Measurements from ENCODE around the gene SMYD3. TPM values are rescaled to one million over a fixed set of nuclear protein-coding genes. Genes with fewer than 3 reads are reported as not detected.

Gene SMYD3
- total and polyA plus RNA-seq, 9 of the 15 experiments (the other 6 are each of a cell fraction or from before 2014, with no cell fraction given) = 128 to 440 (median 197) TPM

DNA sequence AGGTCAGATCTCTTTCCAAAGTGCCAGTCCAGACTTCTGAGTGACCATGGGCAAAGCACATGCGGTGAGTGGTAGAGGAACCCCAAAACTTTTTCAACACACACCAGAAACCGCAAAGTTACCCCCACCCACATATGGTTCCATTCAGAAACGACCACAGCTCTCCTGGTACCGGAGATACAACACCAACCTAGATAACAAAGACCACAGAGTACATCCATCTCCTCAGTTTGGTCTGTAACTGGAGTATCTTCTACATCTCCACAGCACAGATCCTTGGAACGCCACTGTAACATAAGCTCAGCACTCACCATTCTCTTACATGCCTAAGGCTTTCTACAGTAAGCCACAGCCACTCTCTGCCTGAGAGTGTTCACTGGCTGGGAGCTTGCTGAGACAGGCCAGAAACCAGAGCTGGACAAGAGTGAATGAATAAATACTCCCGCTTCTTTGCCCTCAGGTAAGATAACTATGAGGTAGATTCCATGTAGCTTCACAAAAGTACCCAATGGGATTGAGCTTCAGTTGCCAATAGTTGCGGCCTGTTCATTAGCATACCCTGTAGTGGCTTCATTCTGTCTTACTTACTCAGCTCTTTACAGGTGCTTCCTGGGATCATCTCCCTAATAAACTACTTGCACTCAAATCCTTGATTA is 81.8 kb downstream of the SMYD3 start (continued):
- TF ChIP-seq, protein P1, sequence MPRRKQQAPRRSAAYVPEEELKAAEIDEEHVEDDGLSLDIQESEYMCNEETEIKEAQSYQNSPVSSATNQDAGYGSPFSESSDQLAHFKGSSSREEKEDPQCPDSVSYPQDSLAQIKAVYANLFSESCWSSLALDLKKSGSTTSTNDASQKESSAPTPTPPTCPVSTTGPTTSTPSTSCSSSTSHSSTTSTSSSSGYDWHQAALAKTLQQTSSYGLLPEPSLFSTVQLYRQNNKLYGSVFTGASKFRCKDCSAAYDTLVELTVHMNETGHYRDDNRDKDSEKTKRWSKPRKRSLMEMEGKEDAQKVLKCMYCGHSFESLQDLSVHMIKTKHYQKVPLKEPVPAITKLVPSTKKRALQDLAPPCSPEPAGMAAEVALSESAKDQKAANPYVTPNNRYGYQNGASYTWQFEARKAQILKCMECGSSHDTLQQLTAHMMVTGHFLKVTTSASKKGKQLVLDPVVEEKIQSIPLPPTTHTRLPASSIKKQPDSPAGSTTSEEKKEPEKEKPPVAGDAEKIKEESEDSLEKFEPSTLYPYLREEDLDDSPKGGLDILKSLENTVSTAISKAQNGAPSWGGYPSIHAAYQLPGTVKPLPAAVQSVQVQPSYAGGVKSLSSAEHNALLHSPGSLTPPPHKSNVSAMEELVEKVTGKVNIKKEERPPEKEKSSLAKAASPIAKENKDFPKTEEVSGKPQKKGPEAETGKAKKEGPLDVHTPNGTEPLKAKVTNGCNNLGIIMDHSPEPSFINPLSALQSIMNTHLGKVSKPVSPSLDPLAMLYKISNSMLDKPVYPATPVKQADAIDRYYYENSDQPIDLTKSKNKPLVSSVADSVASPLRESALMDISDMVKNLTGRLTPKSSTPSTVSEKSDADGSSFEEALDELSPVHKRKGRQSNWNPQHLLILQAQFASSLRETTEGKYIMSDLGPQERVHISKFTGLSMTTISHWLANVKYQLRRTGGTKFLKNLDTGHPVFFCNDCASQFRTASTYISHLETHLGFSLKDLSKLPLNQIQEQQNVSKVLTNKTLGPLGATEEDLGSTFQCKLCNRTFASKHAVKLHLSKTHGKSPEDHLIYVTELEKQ (CRISPR knock-in tag; IDR thresholded peaks at IDR 0.05) = no peak
- TF ChIP-seq, protein P2, sequence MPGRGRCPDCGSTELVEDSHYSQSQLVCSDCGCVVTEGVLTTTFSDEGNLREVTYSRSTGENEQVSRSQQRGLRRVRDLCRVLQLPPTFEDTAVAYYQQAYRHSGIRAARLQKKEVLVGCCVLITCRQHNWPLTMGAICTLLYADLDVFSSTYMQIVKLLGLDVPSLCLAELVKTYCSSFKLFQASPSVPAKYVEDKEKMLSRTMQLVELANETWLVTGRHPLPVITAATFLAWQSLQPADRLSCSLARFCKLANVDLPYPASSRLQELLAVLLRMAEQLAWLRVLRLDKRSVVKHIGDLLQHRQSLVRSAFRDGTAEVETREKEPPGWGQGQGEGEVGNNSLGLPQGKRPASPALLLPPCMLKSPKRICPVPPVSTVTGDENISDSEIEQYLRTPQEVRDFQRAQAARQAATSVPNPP (IDR thresholded peaks at IDR 0.05; ENCODE audit: borderline replicate concordance, insufficient read depth, insufficient read length) = no peak
- TF ChIP-seq HDAC3 (IDR thresholded peaks at IDR 0.05; ENCODE audit: borderline replicate concordance, partially characterized antibody) = peak; percentile 70
- peak; percentile 95 for TF ChIP-seq ARID1B (IDR thresholded peaks at IDR 0.05)
- TF ChIP-seq, protein P3, sequence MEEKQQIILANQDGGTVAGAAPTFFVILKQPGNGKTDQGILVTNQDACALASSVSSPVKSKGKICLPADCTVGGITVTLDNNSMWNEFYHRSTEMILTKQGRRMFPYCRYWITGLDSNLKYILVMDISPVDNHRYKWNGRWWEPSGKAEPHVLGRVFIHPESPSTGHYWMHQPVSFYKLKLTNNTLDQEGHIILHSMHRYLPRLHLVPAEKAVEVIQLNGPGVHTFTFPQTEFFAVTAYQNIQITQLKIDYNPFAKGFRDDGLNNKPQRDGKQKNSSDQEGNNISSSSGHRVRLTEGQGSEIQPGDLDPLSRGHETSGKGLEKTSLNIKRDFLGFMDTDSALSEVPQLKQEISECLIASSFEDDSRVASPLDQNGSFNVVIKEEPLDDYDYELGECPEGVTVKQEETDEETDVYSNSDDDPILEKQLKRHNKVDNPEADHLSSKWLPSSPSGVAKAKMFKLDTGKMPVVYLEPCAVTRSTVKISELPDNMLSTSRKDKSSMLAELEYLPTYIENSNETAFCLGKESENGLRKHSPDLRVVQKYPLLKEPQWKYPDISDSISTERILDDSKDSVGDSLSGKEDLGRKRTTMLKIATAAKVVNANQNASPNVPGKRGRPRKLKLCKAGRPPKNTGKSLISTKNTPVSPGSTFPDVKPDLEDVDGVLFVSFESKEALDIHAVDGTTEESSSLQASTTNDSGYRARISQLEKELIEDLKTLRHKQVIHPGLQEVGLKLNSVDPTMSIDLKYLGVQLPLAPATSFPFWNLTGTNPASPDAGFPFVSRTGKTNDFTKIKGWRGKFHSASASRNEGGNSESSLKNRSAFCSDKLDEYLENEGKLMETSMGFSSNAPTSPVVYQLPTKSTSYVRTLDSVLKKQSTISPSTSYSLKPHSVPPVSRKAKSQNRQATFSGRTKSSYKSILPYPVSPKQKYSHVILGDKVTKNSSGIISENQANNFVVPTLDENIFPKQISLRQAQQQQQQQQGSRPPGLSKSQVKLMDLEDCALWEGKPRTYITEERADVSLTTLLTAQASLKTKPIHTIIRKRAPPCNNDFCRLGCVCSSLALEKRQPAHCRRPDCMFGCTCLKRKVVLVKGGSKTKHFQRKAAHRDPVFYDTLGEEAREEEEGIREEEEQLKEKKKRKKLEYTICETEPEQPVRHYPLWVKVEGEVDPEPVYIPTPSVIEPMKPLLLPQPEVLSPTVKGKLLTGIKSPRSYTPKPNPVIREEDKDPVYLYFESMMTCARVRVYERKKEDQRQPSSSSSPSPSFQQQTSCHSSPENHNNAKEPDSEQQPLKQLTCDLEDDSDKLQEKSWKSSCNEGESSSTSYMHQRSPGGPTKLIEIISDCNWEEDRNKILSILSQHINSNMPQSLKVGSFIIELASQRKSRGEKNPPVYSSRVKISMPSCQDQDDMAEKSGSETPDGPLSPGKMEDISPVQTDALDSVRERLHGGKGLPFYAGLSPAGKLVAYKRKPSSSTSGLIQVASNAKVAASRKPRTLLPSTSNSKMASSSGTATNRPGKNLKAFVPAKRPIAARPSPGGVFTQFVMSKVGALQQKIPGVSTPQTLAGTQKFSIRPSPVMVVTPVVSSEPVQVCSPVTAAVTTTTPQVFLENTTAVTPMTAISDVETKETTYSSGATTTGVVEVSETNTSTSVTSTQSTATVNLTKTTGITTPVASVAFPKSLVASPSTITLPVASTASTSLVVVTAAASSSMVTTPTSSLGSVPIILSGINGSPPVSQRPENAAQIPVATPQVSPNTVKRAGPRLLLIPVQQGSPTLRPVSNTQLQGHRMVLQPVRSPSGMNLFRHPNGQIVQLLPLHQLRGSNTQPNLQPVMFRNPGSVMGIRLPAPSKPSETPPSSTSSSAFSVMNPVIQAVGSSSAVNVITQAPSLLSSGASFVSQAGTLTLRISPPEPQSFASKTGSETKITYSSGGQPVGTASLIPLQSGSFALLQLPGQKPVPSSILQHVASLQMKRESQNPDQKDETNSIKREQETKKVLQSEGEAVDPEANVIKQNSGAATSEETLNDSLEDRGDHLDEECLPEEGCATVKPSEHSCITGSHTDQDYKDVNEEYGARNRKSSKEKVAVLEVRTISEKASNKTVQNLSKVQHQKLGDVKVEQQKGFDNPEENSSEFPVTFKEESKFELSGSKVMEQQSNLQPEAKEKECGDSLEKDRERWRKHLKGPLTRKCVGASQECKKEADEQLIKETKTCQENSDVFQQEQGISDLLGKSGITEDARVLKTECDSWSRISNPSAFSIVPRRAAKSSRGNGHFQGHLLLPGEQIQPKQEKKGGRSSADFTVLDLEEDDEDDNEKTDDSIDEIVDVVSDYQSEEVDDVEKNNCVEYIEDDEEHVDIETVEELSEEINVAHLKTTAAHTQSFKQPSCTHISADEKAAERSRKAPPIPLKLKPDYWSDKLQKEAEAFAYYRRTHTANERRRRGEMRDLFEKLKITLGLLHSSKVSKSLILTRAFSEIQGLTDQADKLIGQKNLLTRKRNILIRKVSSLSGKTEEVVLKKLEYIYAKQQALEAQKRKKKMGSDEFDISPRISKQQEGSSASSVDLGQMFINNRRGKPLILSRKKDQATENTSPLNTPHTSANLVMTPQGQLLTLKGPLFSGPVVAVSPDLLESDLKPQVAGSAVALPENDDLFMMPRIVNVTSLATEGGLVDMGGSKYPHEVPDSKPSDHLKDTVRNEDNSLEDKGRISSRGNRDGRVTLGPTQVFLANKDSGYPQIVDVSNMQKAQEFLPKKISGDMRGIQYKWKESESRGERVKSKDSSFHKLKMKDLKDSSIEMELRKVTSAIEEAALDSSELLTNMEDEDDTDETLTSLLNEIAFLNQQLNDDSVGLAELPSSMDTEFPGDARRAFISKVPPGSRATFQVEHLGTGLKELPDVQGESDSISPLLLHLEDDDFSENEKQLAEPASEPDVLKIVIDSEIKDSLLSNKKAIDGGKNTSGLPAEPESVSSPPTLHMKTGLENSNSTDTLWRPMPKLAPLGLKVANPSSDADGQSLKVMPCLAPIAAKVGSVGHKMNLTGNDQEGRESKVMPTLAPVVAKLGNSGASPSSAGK (IDR thresholded peaks at IDR 0.05) = peak; percentile 36; the same call in 1 of the 2 replicates
- TF ChIP-seq, protein P4, sequence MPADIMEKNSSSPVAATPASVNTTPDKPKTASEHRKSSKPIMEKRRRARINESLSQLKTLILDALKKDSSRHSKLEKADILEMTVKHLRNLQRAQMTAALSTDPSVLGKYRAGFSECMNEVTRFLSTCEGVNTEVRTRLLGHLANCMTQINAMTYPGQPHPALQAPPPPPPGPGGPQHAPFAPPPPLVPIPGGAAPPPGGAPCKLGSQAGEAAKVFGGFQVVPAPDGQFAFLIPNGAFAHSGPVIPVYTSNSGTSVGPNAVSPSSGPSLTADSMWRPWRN (IDR thresholded peaks at IDR 0.05; ENCODE audit: low read depth) = peak; percentile 83
- TF ChIP-seq SMARCC2 (IDR thresholded peaks at IDR 0.05; ENCODE audit: low read depth) = peak; percentile 85

Measured in K562 (cell line).